GM21528 (cell line): ENCODE data around the gene MILR1.
"Not testable (repeated sequence)": the region's sequence is repeated elsewhere in the genome, so short reads cannot be mapped to it uniquely, and the experiment has no call there.

Source experiments
- ATAC-seq: cut with Tn5 transposase; IDR thresholded peaks from one replicate; pipeline ENCODE4 v1.9.1; 2021; ENCODE audit warnings: mild to moderate bottlenecking, moderate library complexity; ENCODE audit not compliant: unreplicated experiment, low FRiP score

MILR1 gene

GRCh38 chr17:64466019-64466735, 17.3 kb downstream of the MILR1 start:
- no peak for ATAC-seq

- ATAC-seq = not testable (repeated sequence)
These were observed 17.9 kb downstream of the MILR1 start for GRCh38 chr17:64466834-64467233.

GRCh38 chr17:64470625-64471024, 21.7 kb downstream of the MILR1 start:
- ATAC-seq = no peak

GRCh38 chr17:64471440-64471839, 22.5 kb downstream of the MILR1 start:
- ATAC-seq = no peak

GRCh38 chr17:64472564-64472963, 23.6 kb downstream of the MILR1 start:
- no peak for ATAC-seq

GRCh38 chr17:64477849-64478248, 28.9 kb downstream of the MILR1 start:
- ATAC-seq = no peak

GRCh38 chr17:64480951-64481350, 32.0 kb downstream of the MILR1 start:
- no peak for ATAC-seq

- ATAC-seq = no peak
These were observed 35.5 kb downstream of the MILR1 start for GRCh38 chr17:64484380-64484779.

GRCh38 chr17:64488301-64488700, 39.4 kb downstream of the MILR1 start:
- ATAC-seq = no peak

- ATAC-seq = no peak
These were observed 42.3 kb downstream of the MILR1 start for GRCh38 chr17:64491034-64491860.

GRCh38 chr17:64491994-64492393, 43.1 kb downstream of the MILR1 start:
- no peak for ATAC-seq

GRCh38 chr17:64492481-64493109, 43.7 kb downstream of the MILR1 start:
- no peak for ATAC-seq

GRCh38 chr17:64494121-64494520, 45.2 kb downstream of the MILR1 start:
- no peak for ATAC-seq

- not testable (repeated sequence) for ATAC-seq
These were observed 46.4 kb downstream of the MILR1 start for GRCh38 chr17:64495300-64495699.

- ATAC-seq = no peak
These were observed 47.5 kb downstream of the MILR1 start for GRCh38 chr17:64496348-64496785.

- peak; percentile 76 for ATAC-seq
These were observed 48.1 kb downstream of the MILR1 start, which contains the start of gene POLG2 for GRCh38 chr17:64496786-64497564. POLG2 (minus strand) TSS chr17:64497054; CDS start chr17:64496968, 86 bp downstream.

GRCh38 chr17:64497565-64498035, 48.7 kb downstream of the MILR1 start:
- ATAC-seq = peak; percentile 5

- ATAC-seq = no peak
These were observed 49.6 kb downstream of the MILR1 start for GRCh38 chr17:64498308-64499203.

- ATAC-seq = no peak
These were observed 51.0 kb downstream of the MILR1 start for GRCh38 chr17:64499805-64500486.
